ENCODE measurements around the gene TLCD4. TPM values are rescaled to one million over a fixed set of nuclear protein-coding genes. Genes with fewer than 3 reads are reported as not detected.

Gene TLCD4
- total and polyA plus RNA-seq, 2 of the 8 experiments (the other 6 are each of a cell fraction or from before 2014, with no cell fraction given), result 0.79 to 4.2 TPM

DNA sequence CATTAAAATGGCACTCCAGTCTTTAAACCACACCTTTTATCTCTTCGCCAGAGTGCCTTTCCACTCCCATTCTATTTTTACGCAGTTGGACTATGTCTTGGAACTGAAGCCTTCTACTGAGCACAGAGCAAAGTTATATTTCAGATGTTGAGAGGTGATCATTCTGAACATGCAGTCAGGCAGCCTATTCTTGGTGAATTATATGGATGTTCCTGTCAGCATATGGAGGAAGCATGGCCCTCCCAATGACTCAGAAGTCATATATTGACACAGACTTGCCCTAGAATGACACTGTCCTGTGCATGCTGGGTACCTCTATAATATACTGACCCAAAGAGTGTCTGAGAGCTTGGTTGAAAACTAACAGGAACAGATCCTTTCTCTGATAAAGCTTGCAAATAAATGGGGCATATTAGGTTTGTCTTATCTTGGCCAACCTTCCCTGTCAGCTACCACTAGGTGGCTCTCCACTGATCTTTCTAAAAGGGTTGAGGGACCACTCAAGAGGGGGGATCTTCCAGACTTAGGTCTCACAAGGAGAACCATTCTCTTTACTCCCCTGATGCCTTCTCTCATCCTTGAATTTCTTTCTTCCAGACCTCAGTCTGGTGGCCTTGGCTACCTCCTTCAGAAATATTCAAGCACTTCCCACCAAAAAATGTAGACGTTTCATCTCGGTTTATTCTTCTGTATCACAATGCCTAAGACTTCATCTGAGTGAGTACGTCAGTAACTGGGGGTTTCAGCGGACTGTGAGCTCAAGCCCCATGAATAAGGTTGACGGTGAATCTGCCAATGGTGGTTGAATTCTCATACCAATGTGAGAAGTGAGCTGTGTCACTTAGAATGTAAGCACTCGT lies 32.6 kb upstream of the TLCD4 start:
- H3K79me1 ChIP-seq (ENCODE audit: low read depth, low read length), result no peaks in the 10 kb centered on the region
- no peak overlapping the region for H3K4ac ChIP-seq (replicated peaks; ENCODE audit: insufficient read length, low read depth, low read length)
- no peaks in the 10 kb centered on the region for H3K36me3 ChIP-seq (ENCODE audit: control insufficient read depth in 2 of 4, insufficient read depth in 4 of 4, low read length in 3 of 4)
- H3K27me3 ChIP-seq (replicated peaks in 1 of 4; ENCODE audit: control insufficient read depth in 3 of 4, extremely low read depth in 1 of 4, insufficient read depth in 3 of 4, low read length in 3 of 4), result no peaks in the 10 kb centered on the region
- H3K9me3 ChIP-seq (ENCODE audit: insufficient read depth in 2 of 2, low read depth in 1 of 2, low read length in 1 of 2), result no peaks in the 10 kb centered on the region
- CTCF ChIA-PET (ENCODE audit: partially characterized antibody), result interaction anchor here (0.6 to 3.3 kb wide), 36 partner anchors 9 to 264 kb away, joined by 3 to 35 read pairs (median 5); partner anchors contain the start of genes ALG14, RWDD3 and TLCD4
- no peak overlapping the region for H2BK15ac ChIP-seq (ENCODE audit: low read length)
- H3K23me2 ChIP-seq (ENCODE audit: low read depth, low read length), result no peaks in the 10 kb centered on the region; the same call in 1 of the 2 replicates
- H3K4me1 ChIP-seq (replicated peaks in 1 of 4; ENCODE audit: control insufficient read depth in 3 of 4, insufficient read depth in 4 of 4, low read length in 3 of 4), result peaks cover 3 to 13% (median 10%) of the 10 kb centered on the region in 4 experiments
- no peak overlapping the region for H3K18ac ChIP-seq (ENCODE audit: extremely low read depth, low read length)
- H3K14ac ChIP-seq (ENCODE audit: insufficient read length), result no peak overlapping the region
- H3K4me3 ChIP-seq (ENCODE audit: extremely low read depth in 1 of 4, insufficient read depth in 2 of 4, low read depth in 3 of 4, low read length in 4 of 4), result no peak overlapping the region
- no peak overlapping the region for H2AFZ ChIP-seq (ENCODE audit: low read length)
- H3K4me2 ChIP-seq (ENCODE audit: insufficient read depth in 1 of 2, low read depth in 2 of 2, low read length in 2 of 2), result no peak overlapping the region
- whole genome bisulfite sequencing, 2 experiments (ENCODE audit: extremely low coverage in 1 of 2, insufficient coverage in 1 of 2, insufficient read length in 1 of 2, insufficient replicate concordance in 2 of 2, low coverage in 1 of 2, low lambda C conversion rate in 2 of 2, missing lambda C conversion rate in 1 of 2), result 68% methylated on average over 8 of the region's 8 CpGs; no CpG with 5 or more reads in 1 of the 2 experiments
- no peak overlapping the region for H2AK5ac ChIP-seq (ENCODE audit: low read depth, low read length)
- H2BK20ac ChIP-seq (ENCODE audit: low read length), result 0 out of 2 replicates have a peak overlapping the region, but pooled peaks have one; percentile 26
- POLR2A ChIA-PET (ENCODE audit: partially characterized antibody), result interaction anchor here (0.6 to 2.0 kb wide), 4 partner anchors 9 to 1644 kb away, joined by 3 to 6 read pairs (median 4); partner anchors contain the start of genes ALG14 and RWDD3
- DNase-seq (ENCODE audit: low read depth in 1 of 2, low spot score in 2 of 2), result peak; percentile 17 to 53
- no peak overlapping the region for H2BK120ac ChIP-seq (replicated peaks; ENCODE audit: low read depth, low read length)
- no peak overlapping the region for H4K91ac ChIP-seq (replicated peaks; ENCODE audit: insufficient read length, low read length)
- TF ChIP-seq, protein P1, sequence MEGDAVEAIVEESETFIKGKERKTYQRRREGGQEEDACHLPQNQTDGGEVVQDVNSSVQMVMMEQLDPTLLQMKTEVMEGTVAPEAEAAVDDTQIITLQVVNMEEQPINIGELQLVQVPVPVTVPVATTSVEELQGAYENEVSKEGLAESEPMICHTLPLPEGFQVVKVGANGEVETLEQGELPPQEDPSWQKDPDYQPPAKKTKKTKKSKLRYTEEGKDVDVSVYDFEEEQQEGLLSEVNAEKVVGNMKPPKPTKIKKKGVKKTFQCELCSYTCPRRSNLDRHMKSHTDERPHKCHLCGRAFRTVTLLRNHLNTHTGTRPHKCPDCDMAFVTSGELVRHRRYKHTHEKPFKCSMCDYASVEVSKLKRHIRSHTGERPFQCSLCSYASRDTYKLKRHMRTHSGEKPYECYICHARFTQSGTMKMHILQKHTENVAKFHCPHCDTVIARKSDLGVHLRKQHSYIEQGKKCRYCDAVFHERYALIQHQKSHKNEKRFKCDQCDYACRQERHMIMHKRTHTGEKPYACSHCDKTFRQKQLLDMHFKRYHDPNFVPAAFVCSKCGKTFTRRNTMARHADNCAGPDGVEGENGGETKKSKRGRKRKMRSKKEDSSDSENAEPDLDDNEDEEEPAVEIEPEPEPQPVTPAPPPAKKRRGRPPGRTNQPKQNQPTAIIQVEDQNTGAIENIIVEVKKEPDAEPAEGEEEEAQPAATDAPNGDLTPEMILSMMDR (IDR thresholded peaks at IDR 0.05; ENCODE audit: control extremely low read depth in 1 of 3, insufficient read depth in 1 of 3, low read depth in 1 of 3, low read length in 3 of 3), result peak in 2 of 3 experiments; percentile 62 to 79; a peak in 3 of 4 replicates
- no peak for TF ChIP-seq E2F6 (IDR thresholded peaks at IDR 0.05)
- peak; percentile 64 to 72 for TF ChIP-seq RAD21 (IDR thresholded peaks at IDR 0.05 in 1 of 2, conservative IDR thresholded peaks at IDR 0.05 in 1 of 2; ENCODE audit: low read depth in 2 of 2, low read length in 2 of 2)
- TF ChIP-seq JUN (IDR thresholded peaks at IDR 0.05; ENCODE audit: low read depth, low read length), result no peak
- peak; percentile 24 for FAIRE-seq
- H2BK12ac ChIP-seq (ENCODE audit: low read depth, low read length), result no peak overlapping the region; the same call in 1 of the 2 replicates
- no peak overlapping the region for H4K8ac ChIP-seq (ENCODE audit: extremely low read depth, insufficient read depth, low read length)
- H3K23ac ChIP-seq (ENCODE audit: insufficient read length), result no peak overlapping the region
- H3K27ac ChIP-seq (ENCODE audit: low read depth, low read length), result no peak overlapping the region
- H3K56ac ChIP-seq (replicated peaks; ENCODE audit: insufficient read length, low read depth, low read length), result no peak overlapping the region
- no peaks in the 10 kb centered on the region for H4K20me1 ChIP-seq (replicated peaks in 1 of 2; ENCODE audit: control insufficient read depth in 1 of 2, insufficient read depth in 2 of 2, low read length in 2 of 2)
- no peaks in the 10 kb centered on the region for H3K79me2 ChIP-seq (ENCODE audit: control insufficient read depth in 1 of 2, insufficient read depth in 2 of 2, low read length in 2 of 2)
- no peak overlapping the region for H3K9ac ChIP-seq (replicated peaks in 1 of 4; ENCODE audit: extremely low read depth in 1 of 4, low read depth in 3 of 4, low read length in 3 of 4)
- no peak overlapping the region for H4K5ac ChIP-seq (ENCODE audit: insufficient read length, low read depth, low read length)
- no peak overlapping the region for H2BK5ac ChIP-seq (ENCODE audit: low read depth, low read length)

Measured in H1 (cell line).